Breast epithelium (tissue), 3 donors: ENCODE measurements around the gene MUSTN1.

ENCODE experiments used
- POLR2A ChIP-seq: fragments of 450-650 bp; IDR thresholded peaks from one replicate; pipeline ENCODE4 v1.6.1; 2016; ENCODE audit warnings: antibody characterized with exemption, mild to moderate bottlenecking, moderate library complexity
- POLR2AphosphoS5 ChIP-seq, 3 donors: sonication (generic); formaldehyde crosslinking; IDR thresholded peaks; one replicate each; pipeline ENCODE4 v1.6.1; 2017; ENCODE audit warnings: antibody characterized with exemption in 3 of 3
- TF ChIP-seq, protein P1 (sequence below), 3 donors: fragments of 450-650 bp; IDR thresholded peaks; one replicate each; pipeline ENCODE4 v1.5.1; 2016 to 2017; ENCODE audit warnings: antibody characterized with exemption in 3 of 3, mild to moderate bottlenecking in 3 of 3, moderate library complexity in 3 of 3

- TF ChIP-seq, protein P1, sequence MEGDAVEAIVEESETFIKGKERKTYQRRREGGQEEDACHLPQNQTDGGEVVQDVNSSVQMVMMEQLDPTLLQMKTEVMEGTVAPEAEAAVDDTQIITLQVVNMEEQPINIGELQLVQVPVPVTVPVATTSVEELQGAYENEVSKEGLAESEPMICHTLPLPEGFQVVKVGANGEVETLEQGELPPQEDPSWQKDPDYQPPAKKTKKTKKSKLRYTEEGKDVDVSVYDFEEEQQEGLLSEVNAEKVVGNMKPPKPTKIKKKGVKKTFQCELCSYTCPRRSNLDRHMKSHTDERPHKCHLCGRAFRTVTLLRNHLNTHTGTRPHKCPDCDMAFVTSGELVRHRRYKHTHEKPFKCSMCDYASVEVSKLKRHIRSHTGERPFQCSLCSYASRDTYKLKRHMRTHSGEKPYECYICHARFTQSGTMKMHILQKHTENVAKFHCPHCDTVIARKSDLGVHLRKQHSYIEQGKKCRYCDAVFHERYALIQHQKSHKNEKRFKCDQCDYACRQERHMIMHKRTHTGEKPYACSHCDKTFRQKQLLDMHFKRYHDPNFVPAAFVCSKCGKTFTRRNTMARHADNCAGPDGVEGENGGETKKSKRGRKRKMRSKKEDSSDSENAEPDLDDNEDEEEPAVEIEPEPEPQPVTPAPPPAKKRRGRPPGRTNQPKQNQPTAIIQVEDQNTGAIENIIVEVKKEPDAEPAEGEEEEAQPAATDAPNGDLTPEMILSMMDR (IDR thresholded peaks at IDR 0.05) = no peak
- TF ChIP-seq POLR2AphosphoS5 (IDR thresholded peaks at IDR 0.05) (no peak), POLR2A (no peak)
Measured at GRCh38 chr3:52843881-52844280, 9.1 kb upstream of the MUSTN1 start.
